DMS153 (cell line): ENCODE data around the gene ANKRD40CL.

ENCODE experiments used
- DNase-seq: peaks from one replicate; lab custom pipeline; 2025; lab: John Stamatoyannopoulos, UW

The ANKRD40CL gene

DNA sequence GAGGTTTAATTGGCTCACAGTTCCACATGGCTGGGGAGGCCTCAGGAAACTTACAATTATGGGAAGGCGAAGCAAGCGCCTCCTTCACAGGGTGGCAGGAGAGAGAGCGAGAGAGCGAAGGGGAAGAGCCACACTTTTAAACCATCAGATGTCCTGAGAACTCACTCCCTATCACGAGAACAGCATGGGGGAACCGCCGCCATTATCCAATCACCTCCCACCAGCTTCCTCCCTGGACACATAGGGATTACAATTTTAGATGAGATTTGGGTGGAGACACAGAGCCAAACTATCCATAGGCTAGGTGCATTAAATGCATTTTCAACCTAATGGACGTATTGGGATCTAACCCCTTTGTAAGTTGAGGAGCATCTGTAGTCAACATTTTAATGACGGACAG lies 54.7 kb downstream of the ANKRD40CL start:
- no peak for DNase-seq
